Measurements from ENCODE around the gene TMEM203. TPM values are rescaled to one million over a fixed set of nuclear protein-coding genes. Genes with fewer than 3 reads are reported as not detected.
A peak's percentile ranks its signal among the peaks of the same experiment; 100 is the strongest.

The TMEM203 gene
- total and polyA plus RNA-seq, 10 of the 15 experiments (the other 5 are each of a cell fraction or from before 2014, with no cell fraction given) = 7.2 to 68.1 (median 33.8) TPM

DNA sequence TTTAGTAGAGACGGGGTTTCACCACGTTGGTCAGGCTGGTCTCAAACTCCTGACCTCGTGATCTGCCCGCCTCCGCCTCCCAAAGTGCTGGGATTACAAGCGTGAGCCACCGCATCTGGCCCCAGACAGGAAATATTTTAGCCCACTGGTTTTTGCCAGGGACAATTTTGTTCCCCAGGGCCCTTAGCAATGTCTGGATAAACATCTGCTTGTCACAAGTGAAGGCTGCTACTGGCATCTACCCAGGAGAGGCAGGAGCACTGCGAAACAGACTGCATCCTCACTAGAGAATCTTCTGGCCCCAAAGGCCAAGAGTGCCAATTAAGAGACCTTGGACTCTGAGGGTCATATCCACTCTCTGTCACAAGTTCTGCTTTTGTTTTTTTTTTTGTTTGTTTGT is 2.5 kb downstream of the TMEM203 start:
- CTCF ChIA-PET = interaction anchor here (1.3 to 1.7 kb wide), 3 partner anchors 25 to 46 kb away, joined by 3 to 6 read pairs (median 3); partner anchors contain the start of gene RNF224
- intact Hi-C loops (cut with micrococcal nuclease; ENCODE audit: unreplicated experiment) (no loop called here), in situ Hi-C loops (cut with MboI) (no loop called here)
- ATAC-seq (no peak), FAIRE-seq (no peak), DNase-seq (ENCODE audit: low read depth, low spot score) (no peak)
- peak overlapping the region; percentile 41; the same call in 1 of the 2 replicates for H3K4me2 ChIP-seq (ENCODE audit: control insufficient read depth, insufficient read depth)
- TF ChIP-seq MXI1 (IDR thresholded peaks at IDR 0.05; ENCODE audit: low read depth, low read length) = no peak
- TF ChIP-seq, protein P1, sequence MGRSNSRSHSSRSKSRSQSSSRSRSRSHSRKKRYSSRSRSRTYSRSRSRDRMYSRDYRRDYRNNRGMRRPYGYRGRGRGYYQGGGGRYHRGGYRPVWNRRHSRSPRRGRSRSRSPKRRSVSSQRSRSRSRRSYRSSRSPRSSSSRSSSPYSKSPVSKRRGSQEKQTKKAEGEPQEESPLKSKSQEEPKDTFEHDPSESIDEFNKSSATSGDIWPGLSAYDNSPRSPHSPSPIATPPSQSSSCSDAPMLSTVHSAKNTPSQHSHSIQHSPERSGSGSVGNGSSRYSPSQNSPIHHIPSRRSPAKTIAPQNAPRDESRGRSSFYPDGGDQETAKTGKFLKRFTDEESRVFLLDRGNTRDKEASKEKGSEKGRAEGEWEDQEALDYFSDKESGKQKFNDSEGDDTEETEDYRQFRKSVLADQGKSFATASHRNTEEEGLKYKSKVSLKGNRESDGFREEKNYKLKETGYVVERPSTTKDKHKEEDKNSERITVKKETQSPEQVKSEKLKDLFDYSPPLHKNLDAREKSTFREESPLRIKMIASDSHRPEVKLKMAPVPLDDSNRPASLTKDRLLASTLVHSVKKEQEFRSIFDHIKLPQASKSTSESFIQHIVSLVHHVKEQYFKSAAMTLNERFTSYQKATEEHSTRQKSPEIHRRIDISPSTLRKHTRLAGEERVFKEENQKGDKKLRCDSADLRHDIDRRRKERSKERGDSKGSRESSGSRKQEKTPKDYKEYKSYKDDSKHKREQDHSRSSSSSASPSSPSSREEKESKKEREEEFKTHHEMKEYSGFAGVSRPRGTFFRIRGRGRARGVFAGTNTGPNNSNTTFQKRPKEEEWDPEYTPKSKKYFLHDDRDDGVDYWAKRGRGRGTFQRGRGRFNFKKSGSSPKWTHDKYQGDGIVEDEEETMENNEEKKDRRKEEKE (IDR thresholded peaks at IDR 0.05) = no peak
- no peaks in the 10 kb centered on the region for H3K27me3 ChIP-seq (replicated peaks in 1 of 2; ENCODE audit: control insufficient read depth in 2 of 2, insufficient read depth in 2 of 2, low read length in 1 of 2)
- H3K9ac ChIP-seq (ENCODE audit: control insufficient read depth, insufficient read depth, low read length) = no peak overlapping the region
- peaks cover 45% of the 10 kb centered on the region for H3K79me2 ChIP-seq (ENCODE audit: control insufficient read depth, insufficient read depth, low read length)
- no peak overlapping the region for H3K4me3 ChIP-seq
- no peak overlapping the region for H3K27ac ChIP-seq (ENCODE audit: control insufficient read depth, insufficient read depth)
- SMC1A ChIA-PET (ENCODE audit: uncharacterized antibody, unreplicated experiment) = interaction anchor here (0.7 to 4.6 kb wide), 2 partner anchors 17 to 21 kb away, joined by 3 to 18 read pairs; partner anchors contain the start of genes CYSRT1 and RNF208
- H2AFZ ChIP-seq (ENCODE audit: control insufficient read depth, low read depth, low read length) = no peak overlapping the region
- no peaks in the 10 kb centered on the region for H3K36me3 ChIP-seq (ENCODE audit: control insufficient read depth in 2 of 2, insufficient read depth in 2 of 2, low read length in 1 of 2)
- RAD21 ChIA-PET (ENCODE audit: unreplicated experiment) = interaction anchor here (0.8 to 1.2 kb wide), 3 partner anchors 19 to 53 kb away, joined by 3 to 7 read pairs (median 3); partner anchors contain the start of gene RNF208
- H3K9me3 ChIP-seq (replicated peaks; ENCODE audit: control insufficient read depth, insufficient read depth, low read length) = no peaks in the 10 kb centered on the region
- WGBS (ENCODE audit: insufficient coverage, insufficient replicate concordance, low lambda C conversion rate, missing lambda C conversion rate) = 45% methylated on average over 8 of the region's 8 CpGs
- no peaks in the 10 kb centered on the region for H4K20me1 ChIP-seq (ENCODE audit: control insufficient read depth, insufficient read depth)
- no TSS peak for BruUV-seq (replicated peaks)
- POLR2A ChIA-PET = interaction anchor here (0.7 to 8.0 kb wide), 3 partner anchors 20 to 68 kb away, joined by 3 to 68 read pairs (median 29); partner anchors contain the start of genes CYSRT1 and RNF208
- peaks cover 43% of the 10 kb centered on the region for H3K4me1 ChIP-seq (ENCODE audit: control insufficient read depth, insufficient read depth, low read length)

Measured in GM12878 (cell line).